ENCODE measurements around the gene KIF23.

- no peak for TF ChIP-seq FOXS1 (CRISPR knock-in tag; IDR thresholded peaks at IDR 0.05)
- no peak for TF ChIP-seq REST (IDR thresholded peaks at IDR 0.05)
- TF ChIP-seq CTCF (IDR thresholded peaks at IDR 0.05), result no peak
- TF ChIP-seq EP300 (IDR thresholded peaks at IDR 0.05), result no peak
- TF ChIP-seq NFE2L2 (conservative IDR thresholded peaks at IDR 0.05; ENCODE audit: low read length), result no peak
These were observed 20.1 kb downstream of the KIF23 start for GRCh38 chr15:69434238-69434637.

Data from A549 (cell line).